Measurements from ENCODE around the gene MND1. TPM values are rescaled to one million over a fixed set of nuclear protein-coding genes. Genes with fewer than 3 reads are reported as not detected.
"Not testable (repeated sequence)": the region's sequence is repeated elsewhere in the genome, so short reads cannot be mapped to it uniquely, and the experiment has no call there.

The MND1 gene
- total RNA-seq, 1 donor from 2014 or later: 9.7 TPM

GRCh38 chr4:153451911-153452657 is 107.6 kb downstream of the MND1 start:
- H3K4me1 Mint-ChIP-seq (ENCODE audit: low read depth): peaks cover 17% of the 10 kb centered on the region
- no peaks in the 10 kb centered on the region for H3K36me3 Mint-ChIP-seq (ENCODE audit: insufficient read depth)
- no peaks in the 10 kb centered on the region for H3K9me3 Mint-ChIP-seq (ENCODE audit: low read depth)
- no peak overlapping the region for H3K4me3 Mint-ChIP-seq (ENCODE audit: low read depth)
- H3K27me3 Mint-ChIP-seq: peaks cover 14% of the 10 kb centered on the region
- no peak for DNase-seq (ENCODE audit: low spot score, unreplicated experiment)
- H3K27ac Mint-ChIP-seq: no peak overlapping the region
- no peak for TF ChIP-seq CTCF (IDR thresholded peaks at IDR 0.05; ENCODE audit: unreplicated experiment)

GRCh38 chr4:153452658-153453378 is 108.3 kb downstream of the MND1 start:
- Mint-ChIP-seq H3K4me1 (ENCODE audit: low read depth) (peaks cover 17% of the 10 kb centered on the region), H3K27me3 (peaks cover 14% of the 10 kb centered on the region), H3K9me3 (ENCODE audit: low read depth) (no peaks in the 10 kb centered on the region), H3K4me3 (ENCODE audit: low read depth) (no peak overlapping the region), H3K36me3 (ENCODE audit: insufficient read depth) (no peaks in the 10 kb centered on the region), H3K27ac (no peak overlapping the region)
- DNase-seq (ENCODE audit: low spot score, unreplicated experiment): no peak
- no peak for TF ChIP-seq CTCF (IDR thresholded peaks at IDR 0.05; ENCODE audit: unreplicated experiment)

GRCh38 chr4:153453402-153453801 is 108.9 kb downstream of the MND1 start:
- peaks cover 17% of the 10 kb centered on the region for H3K4me1 Mint-ChIP-seq (ENCODE audit: low read depth)
- H3K36me3 Mint-ChIP-seq (ENCODE audit: insufficient read depth): no peaks in the 10 kb centered on the region

GRCh38 chr4:153458969-153459368 is 114.5 kb downstream of the MND1 start:
- Mint-ChIP-seq H3K27ac (no peak overlapping the region), H3K27me3 (peaks cover 13% of the 10 kb centered on the region), H3K9me3 (ENCODE audit: low read depth) (no peaks in the 10 kb centered on the region), H3K4me3 (ENCODE audit: low read depth) (no peak overlapping the region), H3K4me1 (ENCODE audit: low read depth) (no peaks in the 10 kb centered on the region), H3K36me3 (ENCODE audit: insufficient read depth) (no peaks in the 10 kb centered on the region)
- no peak for TF ChIP-seq CTCF (IDR thresholded peaks at IDR 0.05; ENCODE audit: unreplicated experiment)
- DNase-seq (ENCODE audit: low spot score, unreplicated experiment): no peak

More at GRCh38 chr4:153453402-153453801, 108.9 kb downstream of the MND1 start:
- Mint-ChIP-seq H3K9me3 (ENCODE audit: low read depth) (no peaks in the 10 kb centered on the region), H3K27me3 (peaks cover 14% of the 10 kb centered on the region), H3K4me3 (ENCODE audit: low read depth) (no peak overlapping the region), H3K27ac (no peak overlapping the region)
- DNase-seq (ENCODE audit: low spot score, unreplicated experiment): no peak
- TF ChIP-seq CTCF (IDR thresholded peaks at IDR 0.05; ENCODE audit: unreplicated experiment): no peak

- not testable (repeated sequence) for H3K4me3 Mint-ChIP-seq (ENCODE audit: low read depth); H3K27ac Mint-ChIP-seq; H3K36me3 Mint-ChIP-seq (ENCODE audit: insufficient read depth); DNase-seq (ENCODE audit: low spot score, unreplicated experiment); H3K4me1 Mint-ChIP-seq (ENCODE audit: low read depth); H3K9me3 Mint-ChIP-seq (ENCODE audit: low read depth)
- H3K27me3 Mint-ChIP-seq: peaks cover 32% of the 10 kb centered on the region
These were observed 117.1 kb downstream of the MND1 start for GRCh38 chr4:153461549-153461948.

Measured in progenitor cell of endocrine pancreas (in vitro differentiated cells).